ENCODE data around the gene CEBPA.

The CEBPA gene

DNA sequence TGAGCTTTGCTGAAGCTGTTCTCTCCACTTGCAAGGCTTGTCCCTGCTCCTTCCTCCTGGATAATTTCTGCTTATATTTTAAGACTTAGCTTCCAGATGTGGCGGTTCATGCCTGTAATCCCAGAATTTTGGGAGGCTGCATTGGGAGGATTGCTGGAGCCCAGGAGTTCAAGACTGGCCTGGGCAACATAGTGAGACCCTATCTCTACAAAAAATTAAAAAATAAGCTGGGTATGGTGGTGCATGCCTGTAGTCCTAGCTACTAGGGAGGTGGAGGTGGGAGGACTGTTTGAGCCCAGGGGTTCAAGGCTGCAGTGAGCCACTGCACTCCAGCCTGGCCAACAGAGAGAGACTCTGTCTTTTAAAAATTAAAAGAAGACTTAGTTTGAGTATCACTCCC lies 31.6 kb downstream of the CEBPA start:
- no peak for DNase-seq

DNA sequence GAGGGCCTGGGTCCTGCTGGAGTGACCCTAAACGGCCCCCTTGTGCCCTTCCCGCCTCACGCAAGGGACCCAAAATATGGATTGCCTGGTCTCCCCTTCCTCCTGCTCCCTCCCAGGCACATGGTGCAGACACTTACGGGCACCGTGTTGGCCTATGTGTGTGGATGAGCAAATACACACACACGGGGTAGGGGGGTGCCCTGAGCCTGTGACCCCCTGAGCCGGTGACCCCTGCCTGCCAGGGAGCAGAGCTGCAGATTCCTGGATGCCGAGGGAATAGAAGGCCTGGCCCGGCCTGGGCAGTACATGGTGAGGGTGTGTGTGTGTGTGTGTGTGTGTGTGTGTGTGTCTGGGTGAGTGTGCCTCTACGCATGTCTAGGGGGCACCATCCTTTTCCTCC lies 33.3 kb downstream of the CEBPA start:
- no peak for DNase-seq

DNA sequence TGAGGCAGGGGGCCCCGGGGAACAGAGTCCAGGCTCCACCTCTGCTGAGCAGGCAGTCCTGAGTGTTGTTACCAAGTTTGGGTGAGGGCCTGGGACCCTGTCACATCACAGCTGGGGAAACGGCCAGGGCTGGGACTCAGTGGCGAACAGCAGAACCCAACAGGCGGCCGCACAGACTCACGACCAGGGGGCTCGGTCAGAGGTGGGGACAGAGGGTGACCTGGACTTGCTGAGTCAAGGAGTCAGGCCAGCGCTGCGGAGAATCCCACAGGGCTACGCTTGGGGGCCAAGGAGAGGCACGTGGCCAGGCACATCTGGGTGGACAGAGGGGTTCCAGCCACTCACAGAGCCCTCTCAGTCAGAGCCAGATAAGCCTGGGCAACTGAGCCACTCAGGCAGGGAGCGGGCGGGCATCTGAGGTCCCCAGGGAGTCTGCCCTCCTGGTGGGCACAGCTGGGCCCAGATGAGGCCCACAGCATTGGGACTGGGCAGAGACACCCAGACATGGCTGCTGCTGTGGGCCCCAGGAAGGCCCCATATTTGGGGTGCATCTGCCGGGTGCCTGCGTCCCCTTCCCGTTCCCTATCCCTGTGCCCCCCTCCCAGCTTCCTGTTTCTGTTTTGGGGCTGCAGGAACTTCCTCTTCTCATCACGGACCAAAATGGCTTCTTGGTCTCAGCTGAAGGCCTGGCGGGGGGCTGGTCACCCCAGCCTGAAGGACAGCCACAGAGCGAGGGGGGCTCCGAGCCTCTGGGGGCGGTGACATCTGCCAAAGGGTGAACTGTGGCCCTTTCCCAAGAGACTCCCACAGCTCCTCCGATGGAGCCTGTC lies 34.0 kb downstream of the CEBPA start:
- no peak for DNase-seq

DNA sequence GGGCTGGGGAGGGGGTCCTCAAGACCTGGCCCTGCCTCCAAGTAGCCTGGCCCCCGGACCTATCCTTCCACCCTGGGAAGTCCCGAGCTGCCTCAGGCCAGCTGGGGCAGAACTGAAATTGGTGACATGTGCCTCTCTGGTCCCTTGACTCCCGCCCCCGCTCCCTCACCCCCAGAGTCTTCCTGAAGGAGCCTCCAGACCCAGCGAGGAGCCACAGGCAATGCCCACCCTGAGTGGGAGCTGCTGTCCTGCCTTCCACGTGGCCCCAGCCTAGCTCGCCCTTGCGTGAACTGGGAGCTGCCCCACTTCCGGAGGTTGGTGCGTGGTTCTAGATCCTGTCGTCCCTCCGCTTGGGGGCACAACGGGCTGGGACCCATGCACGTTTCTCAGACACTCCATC lies 34.6 kb downstream of the CEBPA start:
- DNase-seq: no peak

DNA sequence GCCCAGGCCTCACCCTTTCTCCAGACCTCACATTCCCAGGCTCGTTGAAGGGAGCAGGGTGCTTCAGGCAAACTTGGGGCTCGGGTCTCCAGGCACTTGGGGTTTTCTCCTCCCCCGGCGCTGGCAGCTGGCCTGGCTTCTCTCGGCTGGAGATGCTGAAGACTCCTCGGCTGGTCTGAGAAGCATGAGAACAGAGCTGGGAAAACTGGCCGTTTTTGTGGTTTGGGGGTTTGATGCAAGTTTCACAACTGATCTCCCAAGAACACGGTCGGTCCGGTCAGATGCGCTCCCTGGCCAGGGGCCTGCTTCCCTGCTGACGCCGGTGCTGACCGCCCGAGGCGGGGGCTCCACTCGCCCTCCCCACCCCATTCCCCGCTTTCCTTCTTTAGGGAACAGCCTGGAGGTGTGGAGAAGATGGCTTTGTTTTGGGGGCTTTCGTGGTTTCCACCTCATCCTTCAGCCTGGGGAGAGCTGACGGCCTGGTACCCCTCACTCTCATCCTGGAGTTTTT lies 35.3 kb downstream of the CEBPA start:
- no peak for DNase-seq

DNA sequence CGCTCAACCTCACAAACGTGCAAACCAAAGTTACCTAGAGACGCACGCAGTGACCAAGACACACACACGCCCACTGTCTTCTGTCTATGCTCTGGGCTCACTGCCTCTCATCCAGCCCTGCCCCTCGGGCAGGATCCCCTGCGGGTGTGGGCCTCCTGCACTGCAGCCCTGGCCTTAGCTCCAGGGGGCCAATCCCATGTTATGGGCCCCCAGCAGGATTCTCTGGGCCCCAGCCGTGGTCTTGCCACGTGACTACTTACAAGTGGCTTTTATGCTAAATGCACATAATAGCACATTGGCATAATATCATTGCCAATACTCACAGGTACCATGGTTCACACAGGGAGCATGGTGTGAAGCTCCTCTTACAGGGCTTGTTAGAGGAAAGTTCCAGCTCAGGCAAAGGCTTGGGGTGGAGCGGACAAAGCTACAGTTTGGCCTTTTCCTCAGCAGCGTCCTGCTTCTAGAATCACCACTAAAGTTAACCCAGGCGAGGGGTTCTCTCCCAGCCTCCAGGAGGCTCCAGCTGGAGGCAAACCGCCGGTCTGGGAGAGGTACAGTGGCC lies 37.4 kb downstream of the CEBPA start:
- DNase-seq: no peak

DNA sequence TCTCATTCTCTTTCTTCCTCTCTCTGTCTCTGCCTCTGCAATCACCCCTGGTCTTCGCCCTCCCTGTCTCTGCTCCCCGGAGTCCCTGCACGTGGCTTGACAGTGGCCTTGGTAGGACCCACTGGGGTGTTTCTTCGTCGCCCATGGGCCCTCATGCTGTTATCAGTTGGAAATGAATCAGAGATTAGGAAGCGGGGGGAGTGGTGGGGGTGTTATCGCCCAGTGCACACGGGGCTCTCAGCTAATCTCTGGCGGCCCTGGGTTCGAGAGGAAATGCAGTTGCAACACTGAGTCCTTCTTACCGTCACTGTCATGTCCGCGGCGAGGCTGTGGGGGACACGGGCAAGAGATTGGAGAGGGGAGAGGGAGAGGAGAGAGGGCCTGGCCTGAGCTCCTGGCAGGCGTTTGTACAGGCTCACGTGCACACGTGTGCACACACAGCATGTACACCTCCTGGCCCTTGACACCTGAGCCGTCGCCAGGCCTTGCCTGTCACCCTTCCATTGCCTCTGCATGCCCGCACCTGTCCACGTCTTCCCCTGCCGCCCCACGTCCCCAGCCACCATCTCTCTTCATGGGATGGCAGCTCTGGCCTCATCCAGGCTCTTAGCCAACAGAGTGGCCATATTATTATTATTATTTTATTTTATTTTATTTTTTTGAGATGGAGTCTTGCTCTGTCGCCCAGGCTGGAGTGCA lies 38.9 kb downstream of the CEBPA start:
- DNase-seq: no peak

DNA sequence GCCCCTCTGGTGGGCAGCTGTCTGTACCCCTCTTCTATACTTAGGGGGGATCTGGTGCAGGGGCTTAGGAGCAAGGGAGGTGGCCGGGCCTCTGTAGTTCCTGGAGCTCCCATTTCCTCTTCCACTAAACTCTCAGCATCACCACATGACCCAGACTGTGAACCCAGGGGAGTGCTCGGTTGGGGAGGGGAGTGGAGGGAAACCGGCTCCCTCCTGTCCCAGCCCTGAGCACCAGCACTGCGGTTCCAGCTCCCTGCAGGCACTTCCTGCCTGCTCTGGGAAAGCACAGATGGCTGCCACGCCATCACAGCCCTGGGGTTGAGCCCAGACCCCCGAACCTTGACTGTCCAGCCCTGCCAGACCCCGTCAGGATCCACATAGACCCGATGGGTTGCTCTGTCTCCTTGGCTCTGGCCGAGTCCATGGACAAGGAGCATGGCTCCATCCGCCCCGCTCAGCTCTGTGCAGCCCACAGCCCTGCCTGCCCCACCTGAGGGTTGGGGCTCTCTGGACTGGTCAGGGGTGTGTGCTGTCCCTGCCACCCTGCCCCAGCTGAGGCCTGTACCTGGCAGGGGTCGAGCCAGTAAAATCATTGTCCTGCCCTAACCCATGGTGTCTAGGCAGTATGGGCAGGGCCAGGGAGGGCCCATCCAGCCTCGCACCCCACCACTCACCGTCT lies 40.7 kb downstream of the CEBPA start:
- no peak for DNase-seq

DNA sequence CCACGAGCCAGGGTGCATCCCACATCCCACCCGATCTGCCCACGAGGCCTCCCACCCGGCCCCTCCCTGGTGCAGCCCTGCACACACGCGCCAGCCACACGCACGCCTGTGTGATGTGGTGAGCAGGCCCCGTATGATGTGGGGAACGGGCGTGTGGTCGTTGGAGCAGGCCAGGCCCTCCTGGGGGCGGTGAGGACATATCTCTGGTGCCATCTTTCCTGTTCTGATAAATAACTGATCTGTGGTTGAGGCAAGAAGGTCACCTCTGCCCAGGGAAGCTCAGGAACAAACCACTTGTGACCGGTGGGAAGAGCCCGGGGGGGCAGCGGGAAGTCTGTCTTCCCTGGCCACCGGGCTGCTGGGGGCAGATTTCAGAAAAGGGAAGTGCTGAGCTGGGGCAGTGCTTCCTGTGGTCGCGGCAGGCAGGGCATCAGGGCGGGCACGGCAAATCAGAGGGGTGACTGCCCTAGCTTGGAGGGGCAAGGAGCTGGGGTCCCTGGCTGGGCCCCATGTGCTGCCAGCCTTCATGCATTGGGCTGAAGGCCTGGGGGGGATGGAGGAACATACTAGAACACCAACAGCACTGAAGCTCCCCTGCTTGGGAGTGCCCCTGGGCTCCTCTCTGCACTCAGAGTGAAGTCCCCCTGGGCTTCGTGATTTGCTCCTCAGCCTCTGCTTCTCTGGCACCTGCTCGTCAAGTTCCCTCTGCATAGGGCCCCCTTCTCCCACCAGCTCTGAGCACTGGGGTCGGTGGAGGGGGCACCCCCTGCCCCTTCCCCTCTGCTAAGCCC lies 41.5 kb downstream of the CEBPA start:
- no peak for DNase-seq

DNA sequence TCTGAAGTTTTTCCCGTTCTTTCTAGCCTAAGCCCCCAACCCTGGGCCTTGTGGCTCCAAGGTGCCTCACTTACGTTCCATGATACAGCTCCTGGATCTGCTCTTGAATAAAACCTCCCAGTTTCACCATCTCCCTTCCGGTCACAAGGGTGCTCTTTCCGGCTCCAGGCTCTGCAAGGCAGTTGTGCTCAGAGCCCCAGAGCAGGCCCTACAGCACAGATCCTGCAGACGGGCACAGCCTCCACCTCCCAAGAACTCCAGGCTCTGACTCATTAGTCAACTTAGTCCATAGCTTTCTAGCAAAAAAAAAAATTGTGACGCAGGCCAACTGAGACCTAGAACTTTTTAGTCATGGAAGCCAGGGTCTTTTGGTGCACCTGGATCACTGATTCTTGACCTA lies 42.8 kb downstream of the CEBPA start:
- DNase-seq: no peak

DNA sequence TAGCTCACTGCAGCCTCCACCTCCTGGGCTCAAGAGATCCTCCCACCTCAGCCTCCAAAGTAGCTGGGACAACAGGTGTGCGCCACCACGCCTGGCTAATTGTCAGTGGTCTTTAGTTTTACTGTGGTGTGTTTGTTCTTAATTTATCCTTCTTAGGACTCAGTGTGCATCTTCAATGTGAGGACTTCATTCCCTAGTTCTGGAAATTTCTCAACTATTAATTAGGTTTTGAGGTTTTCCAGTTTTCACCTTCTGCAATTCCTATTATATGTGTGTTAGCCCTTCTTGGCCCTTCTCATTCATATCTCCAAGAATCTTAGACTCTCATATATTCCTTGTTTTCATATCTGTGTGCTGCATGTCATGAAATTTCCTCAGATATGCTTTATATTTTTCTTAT lies 44.5 kb downstream of the CEBPA start:
- no peak for DNase-seq

DNA sequence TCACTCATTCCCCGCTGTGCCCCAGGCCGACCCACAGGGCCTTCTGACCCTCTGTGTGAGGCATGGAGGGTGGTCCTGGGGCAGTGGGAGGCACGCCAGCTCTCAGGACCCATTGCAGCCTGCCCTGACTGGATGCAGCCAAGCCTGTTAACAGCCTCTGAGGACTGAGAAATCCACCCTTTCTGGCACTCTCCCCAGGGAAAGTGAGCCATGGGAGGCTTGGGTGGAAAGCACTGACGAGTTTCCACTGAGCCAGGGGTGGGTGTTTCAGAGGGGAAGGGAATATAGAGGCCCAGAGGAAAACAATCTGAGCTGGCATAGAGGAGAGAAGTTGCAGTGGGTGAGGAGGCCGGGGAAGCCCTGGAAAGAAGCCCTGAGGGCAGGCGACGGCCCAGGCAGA lies 46.1 kb downstream of the CEBPA start:
- no peak for DNase-seq

DNA sequence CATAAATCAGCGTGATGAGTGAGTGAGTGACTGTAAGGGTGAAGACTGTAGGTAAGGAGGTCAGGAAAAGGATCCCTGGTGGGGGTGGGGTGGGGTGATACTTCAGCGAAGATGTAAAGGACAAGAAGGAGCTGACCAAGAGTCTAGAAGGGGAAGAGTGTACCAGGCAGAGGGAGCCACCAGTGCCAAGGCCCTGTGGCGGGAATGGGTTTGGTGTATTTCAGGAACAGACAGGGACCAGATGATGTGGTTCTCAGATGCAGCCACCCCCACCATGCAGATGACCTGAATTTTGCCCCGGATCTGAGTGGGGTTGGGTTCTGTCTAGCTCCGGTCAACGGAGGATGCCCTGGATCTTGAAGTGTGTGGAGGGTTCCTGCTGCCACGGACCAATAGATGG lies 46.6 kb downstream of the CEBPA start:
- DNase-seq: no peak

DNA sequence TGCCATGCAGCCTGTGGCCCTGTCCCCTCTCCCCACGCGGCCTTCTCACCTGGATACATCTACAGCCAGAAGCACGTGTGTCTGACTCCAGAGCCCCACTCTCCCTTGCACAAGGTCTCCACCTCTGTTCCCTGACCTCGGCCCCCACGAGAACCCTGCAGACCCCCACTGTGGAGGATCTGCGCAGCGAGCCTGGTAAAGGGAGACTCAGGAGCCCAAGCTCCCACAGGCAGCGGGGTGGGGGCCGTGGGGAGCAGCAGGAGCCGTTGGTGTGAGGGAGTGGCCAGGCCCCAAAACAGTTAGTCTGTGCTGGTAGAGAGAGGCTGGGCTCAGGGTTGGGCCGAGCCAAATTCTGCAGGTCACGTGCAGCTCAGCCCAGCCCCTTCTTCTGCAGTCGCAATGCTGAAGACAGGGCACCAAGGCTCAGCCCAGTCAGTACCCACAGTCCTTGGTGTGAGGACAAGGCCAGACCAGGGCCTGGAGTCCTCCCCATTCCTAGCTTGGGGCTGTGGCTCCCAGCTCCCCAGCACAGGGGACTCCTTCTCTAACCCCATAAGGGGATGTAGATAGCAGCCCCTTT lies 48.0 kb downstream of the CEBPA start:
- DNase-seq: no peak

DNA sequence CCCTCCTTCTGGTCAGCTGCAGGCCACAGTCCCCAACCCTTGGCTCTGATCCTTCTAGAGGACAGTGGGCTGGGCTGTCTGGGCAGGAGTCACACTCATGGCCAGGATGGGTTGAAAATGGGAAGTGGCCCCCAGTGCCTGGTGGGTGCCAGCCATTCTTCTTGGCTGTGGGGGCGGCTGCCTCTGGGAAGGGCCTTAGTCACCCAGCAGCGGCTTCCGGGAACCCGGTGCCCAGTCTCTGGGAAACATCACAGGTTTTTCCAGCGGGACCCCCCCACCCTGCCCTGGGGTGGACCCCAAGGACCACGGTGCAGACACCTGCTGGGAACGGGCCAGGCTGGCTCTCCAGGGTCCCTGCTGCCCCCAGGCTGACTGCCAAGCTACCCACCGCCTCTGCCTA lies 49.4 kb downstream of the CEBPA start:
- no peak for DNase-seq

DNA sequence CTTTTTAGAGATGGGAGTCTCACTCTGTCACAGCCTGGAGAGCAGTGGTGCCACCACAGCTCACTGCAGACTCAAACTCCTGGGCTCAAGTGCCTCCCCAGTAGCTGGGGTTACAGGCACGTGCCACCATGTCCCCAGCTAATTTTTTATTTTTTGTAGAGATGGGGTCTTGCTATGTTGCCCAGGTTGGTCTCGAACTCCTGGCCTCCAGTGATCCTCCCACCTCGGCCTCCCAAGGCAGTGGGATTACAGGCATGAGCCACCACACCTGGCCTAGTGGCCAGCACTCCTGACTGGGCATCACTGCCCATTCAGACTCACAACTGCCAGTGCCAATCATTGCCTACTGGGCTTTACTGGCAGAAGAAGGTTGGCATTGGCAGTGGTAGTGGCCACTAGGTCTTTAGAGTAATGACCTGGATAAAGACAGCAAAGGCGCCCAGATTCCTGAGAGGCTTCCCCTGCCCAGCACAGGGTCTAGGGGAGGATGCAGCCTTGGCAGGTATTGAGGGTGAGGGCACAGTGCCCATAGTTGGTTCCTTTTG lies 49.8 kb downstream of the CEBPA start:
- no peak for DNase-seq

DNA sequence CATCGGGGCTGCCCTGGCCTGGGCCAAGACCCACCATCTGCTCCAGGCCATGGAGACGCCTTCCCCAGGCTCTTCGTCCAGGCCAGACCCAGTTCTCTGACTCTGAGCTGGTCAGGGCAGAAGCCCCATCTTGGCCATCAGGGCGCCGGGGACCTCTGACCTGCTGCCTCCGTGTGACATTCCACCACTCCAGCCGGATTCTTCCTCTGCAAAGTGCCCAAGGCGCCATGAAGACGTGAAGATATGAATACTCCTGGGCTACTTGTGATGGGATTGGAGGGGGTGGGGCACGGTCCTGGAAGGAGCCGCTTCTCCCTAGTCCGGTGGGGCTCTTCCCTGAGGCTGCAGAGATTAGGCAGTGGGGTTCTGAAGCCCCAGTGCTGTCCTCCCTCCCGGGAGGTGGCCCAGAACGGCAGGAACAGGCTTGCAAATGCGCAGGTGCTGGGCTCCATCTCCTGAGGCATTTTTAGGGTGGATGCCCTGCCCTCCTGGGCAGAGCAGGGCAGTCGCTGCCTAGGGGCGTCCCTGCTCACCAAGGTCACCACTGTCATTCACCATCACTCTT lies 50.7 kb downstream of the CEBPA start:
- DNase-seq: no peak

DNA sequence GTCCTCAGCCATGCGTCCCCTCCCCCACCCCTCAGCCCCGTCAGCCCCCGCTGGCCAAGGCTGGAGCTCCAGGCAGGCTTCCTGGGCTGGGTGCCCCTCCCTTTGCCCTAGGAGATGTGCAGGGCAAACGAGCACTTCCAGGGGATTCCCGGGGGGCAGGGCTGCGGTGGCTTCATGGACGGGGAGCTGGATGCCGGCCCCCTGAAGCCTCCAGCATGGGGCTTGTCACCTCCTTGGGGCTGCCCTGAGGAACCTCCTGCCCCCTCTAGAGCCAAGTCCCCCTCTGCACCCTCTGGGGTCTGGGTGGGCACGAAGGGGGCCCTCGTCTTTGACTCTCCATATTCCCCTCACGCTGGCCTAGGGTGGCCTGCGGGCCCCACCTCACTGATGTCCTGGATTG lies 51.3 kb downstream of the CEBPA start:
- DNase-seq: no peak

DNA sequence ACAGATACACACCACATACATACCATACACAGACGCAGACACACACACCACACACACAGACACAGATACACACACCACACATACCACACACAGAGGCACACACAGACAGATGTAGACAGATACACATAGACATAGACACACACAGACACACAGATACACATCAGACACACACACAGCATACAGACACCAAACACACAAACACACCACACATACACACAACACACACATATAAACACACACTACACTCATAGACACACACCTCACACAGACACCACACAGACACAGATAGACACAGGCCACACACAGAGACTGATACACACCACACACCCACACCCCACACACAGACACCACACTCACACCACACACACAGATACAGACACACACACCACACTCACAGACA lies 51.8 kb downstream of the CEBPA start:
- DNase-seq: no peak

Measured in activated CD4-positive, alpha-beta T cell treated with anti-CD3 and anti-CD28 coated beads for 4 hours (primary cell).